GM12873 (cell line): ENCODE data around the gene ATP6V1F.

Experiments
- CTCF ChIP-seq: IDR thresholded peaks from 2 replicates; pipeline ENCODE4 v1.5.1; 2012; ENCODE audit warnings: low read depth, mild to moderate bottlenecking, moderate library complexity, low read length, control low read depth; ENCODE audit not compliant: insufficient read depth; ENCODE audit errors: missing control alignments

ATP6V1F gene

DNA sequence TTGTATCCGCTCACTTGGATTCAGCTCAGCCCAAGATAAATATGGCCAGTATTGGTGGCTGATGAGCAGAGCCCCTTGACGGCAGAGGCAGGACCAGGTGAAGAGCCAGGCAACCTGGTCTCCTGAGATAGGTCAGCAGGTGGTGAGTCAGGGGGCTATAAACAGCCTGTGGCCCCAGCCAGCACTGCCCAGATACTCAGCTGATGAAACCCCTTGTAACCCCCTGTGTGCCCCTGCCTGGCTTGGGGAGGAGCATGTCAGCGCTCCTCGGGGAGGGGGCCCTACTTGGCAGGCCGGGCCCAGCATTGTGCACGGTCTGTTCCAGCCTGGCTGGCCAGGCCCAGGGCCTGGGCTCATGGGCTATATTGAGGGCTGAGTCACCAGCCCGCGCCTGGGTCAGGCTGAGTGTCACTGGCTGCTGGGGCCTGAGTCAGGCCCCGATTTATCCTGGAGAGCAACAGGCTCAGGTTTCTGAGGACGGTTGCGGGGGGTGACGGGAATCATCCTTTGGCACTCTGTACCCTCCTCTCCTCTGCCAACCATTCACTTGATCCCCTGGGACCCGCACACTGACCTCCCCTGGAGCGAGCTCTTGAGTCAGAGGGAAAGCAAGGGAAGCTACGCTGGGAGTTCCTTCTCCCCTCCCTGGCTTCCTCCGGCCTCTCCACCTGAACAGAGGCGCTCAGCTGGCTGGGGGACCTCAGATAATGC is 35.3 kb upstream of the ATP6V1F start:
- TF ChIP-seq CTCF, result no peak

GRCh38 chr7:128827971-128828711 is 34.5 kb upstream of the ATP6V1F start:
- no peak for TF ChIP-seq CTCF

GRCh38 chr7:128829391-128830166 is 33.1 kb upstream of the ATP6V1F start:
- TF ChIP-seq CTCF, result no peak

- TF ChIP-seq CTCF, result no peak
Measured at GRCh38 chr7:128830231-128831177, 32.2 kb upstream of the ATP6V1F start, which contains the start of gene FLNC. Gene FLNC (plus strand): TSS chr7:128830406. CDS start chr7:128830638, 232 bp downstream.

GRCh38 chr7:128831178-128831993 is 31.3 kb upstream of the ATP6V1F start:
- no peak for TF ChIP-seq CTCF
